DND-41 (cell line): ENCODE measurements around the gene MRNIP.

ENCODE experiments used
- ATAC-seq: fragments of 200-7000 bp; cut with Tn5 transposase; 3 replicates; pipeline ENCODE4 v1.9.1; 2021; ENCODE audit warnings: low read depth; ENCODE audit not compliant: insufficient read depth
- DNase-seq: peaks from one replicate; pipeline ENCODE4 v3.0.0-alpha.2; 2020
- H2AFZ ChIP-seq: 2 replicates; pipeline ENCODE4 v1.6.0; 2012; ENCODE audit warnings: low read depth, low read length
- H3K27ac ChIP-seq: 2 replicates; pipeline ENCODE4 v1.5.1; 2012; ENCODE audit warnings: low read length, inconsistent platforms
- H3K27me3 ChIP-seq: fragments of 200-600 bp; sonication (generic); 2 replicates; pipeline ENCODE4 v1.6.0; 2012; ENCODE audit warnings: low read length, mild to moderate bottlenecking, inconsistent platforms; ENCODE audit not compliant: insufficient read depth, poor library complexity
- H3K36me3 ChIP-seq: 2 replicates; pipeline ENCODE4 v1.5.1; 2012; ENCODE audit warnings: low read length, inconsistent platforms; ENCODE audit not compliant: insufficient read depth
- H3K4me1 ChIP-seq: 2 replicates; pipeline ENCODE4 v1.5.1; 2012; ENCODE audit warnings: mild to moderate bottlenecking, low read length; ENCODE audit not compliant: insufficient read depth
- H3K4me2 ChIP-seq: 2 replicates; pipeline ENCODE4 v1.6.0; 2012; ENCODE audit warnings: mild to moderate bottlenecking, moderate library complexity, low read length, inconsistent platforms; ENCODE audit not compliant: insufficient read depth
- H3K4me3 ChIP-seq, 2 experiments: fragments of 200-600 bp in 1 of 2; shearing (Covaris generic) in 1 of 2; 2 replicates each; pipeline ENCODE4 v1.5.1; 2012 to 2016; ENCODE audit warnings: inconsistent platforms in 2 of 2, low read length in 2 of 2, mild to moderate bottlenecking in 2 of 2, low read depth in 1 of 2, moderate library complexity in 1 of 2
- H3K79me2 ChIP-seq: 2 replicates; pipeline ENCODE4 v1.6.0; 2012; ENCODE audit warnings: low read length, inconsistent platforms; ENCODE audit not compliant: insufficient read depth
- H3K9ac ChIP-seq: 2 replicates; pipeline ENCODE4 v1.6.0; 2012; ENCODE audit warnings: low read depth, mild to moderate bottlenecking, inconsistent platforms, low read length, moderate library complexity
- H3K9me3 ChIP-seq: 2 replicates; pipeline ENCODE4 v1.5.1; 2012; ENCODE audit warnings: low read length, moderate library complexity, mild to moderate bottlenecking, inconsistent platforms; ENCODE audit not compliant: insufficient read depth, severe bottlenecking
- H4K20me1 ChIP-seq: 2 replicates; pipeline ENCODE4 v1.6.0; 2012; ENCODE audit warnings: low read length; ENCODE audit not compliant: insufficient read depth
- CTCF ChIP-seq: IDR thresholded peaks from 2 replicates; pipeline ENCODE4 v1.5.1; 2012; ENCODE audit warnings: borderline replicate concordance, low read length, moderate library complexity, mild to moderate bottlenecking; ENCODE audit not compliant: poor library complexity, severe bottlenecking; ENCODE audit errors: extremely low read depth
- EZH2 ChIP-seq: IDR thresholded peaks from 3 replicates; pipeline ENCODE4 v1.6.1; 2012; ENCODE audit warnings: borderline replicate concordance, low read depth, mild to moderate bottlenecking, moderate library complexity, low read length, inconsistent platforms; ENCODE audit not compliant: severe bottlenecking

Gene MRNIP

GRCh38 chr5:179860301-179860700 lies 1.7 kb upstream of the MRNIP start:
- no peak for DNase-seq
- no peak overlapping the region for H3K9ac ChIP-seq

DNA sequence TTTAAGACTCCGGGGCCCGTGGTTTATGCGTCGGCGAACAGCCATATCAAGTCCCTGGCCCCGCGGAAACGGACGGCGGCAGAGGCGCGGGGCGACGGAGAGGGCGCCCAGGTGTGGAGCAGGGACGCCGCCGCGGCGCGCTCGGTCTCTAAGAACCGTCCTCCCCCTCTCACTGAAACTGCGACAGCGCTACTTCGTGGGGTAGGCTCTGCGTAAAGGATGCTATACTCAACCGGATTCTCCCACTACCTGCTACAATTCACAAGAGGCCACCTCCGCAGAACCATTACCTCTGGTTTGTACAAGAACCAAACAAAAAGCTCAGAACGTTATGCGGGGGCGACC lies 404 bp downstream of the MRNIP start:
- Histone ChIP-seq H2AFZ (peak overlapping the region; percentile 95), H3K27me3 (no peaks in the 10 kb centered on the region), H3K4me1 (peaks cover 31% of the 10 kb centered on the region), H3K79me2 (peaks cover 2% of the 10 kb centered on the region; the same call in 1 of the 2 replicates), H3K9me3 (no peaks in the 10 kb centered on the region), H3K36me3 (peaks cover 11% of the 10 kb centered on the region), H3K27ac (no peak overlapping the region; the same call in 1 of the 2 replicates), H3K9ac (peak overlapping the region; percentile 69), H4K20me1 (no peaks in the 10 kb centered on the region), H3K4me3 (peak overlapping the region; percentile 51 to 74), H3K4me2 (peak overlapping the region; percentile 80)
- peak; percentile 50 for DNase-seq
- TF ChIP-seq CTCF (no peak), EZH2 (no peak)
- peak; percentile 64 for ATAC-seq

More at GRCh38 chr5:179860301-179860700, 1.7 kb upstream of the MRNIP start:
- 0 out of 2 replicates have a peak overlapping the region, but pooled peaks have one; percentile 80 for H3K4me2 ChIP-seq
- no peak overlapping the region for H2AFZ ChIP-seq
- peaks cover 2% of the 10 kb centered on the region; the same call in 1 of the 2 replicates for H3K79me2 ChIP-seq
- H3K4me3 ChIP-seq = no peak overlapping the region
- H4K20me1 ChIP-seq = no peaks in the 10 kb centered on the region
- peaks cover 31% of the 10 kb centered on the region for H3K4me1 ChIP-seq
- H3K9me3 ChIP-seq = no peaks in the 10 kb centered on the region
- H3K27ac ChIP-seq = no peak overlapping the region
- no peak for ATAC-seq
- no peaks in the 10 kb centered on the region for H3K27me3 ChIP-seq
- H3K36me3 ChIP-seq = peaks cover 31% of the 10 kb centered on the region
- TF ChIP-seq CTCF (no peak), EZH2 (no peak)

GRCh38 chr5:179854356-179854755 lies 4.3 kb downstream of the MRNIP start:
- Histone ChIP-seq H3K4me1 (peaks cover 22% of the 10 kb centered on the region), H3K27ac (no peak overlapping the region), H3K4me2 (no peak overlapping the region), H3K79me2 (peaks cover 2% of the 10 kb centered on the region; the same call in 1 of the 2 replicates), H2AFZ (no peak overlapping the region), H4K20me1 (no peaks in the 10 kb centered on the region), H3K9ac (no peak overlapping the region), H3K4me3 (no peak overlapping the region), H3K36me3 (peaks cover 31% of the 10 kb centered on the region), H3K9me3 (no peaks in the 10 kb centered on the region), H3K27me3 (no peaks in the 10 kb centered on the region)
- DNase-seq (no peak), ATAC-seq (no peak)
- TF ChIP-seq EZH2 (no peak), CTCF (no peak)

GRCh38 chr5:179852993-179853547 lies 5.5 kb downstream of the MRNIP start:
- Histone ChIP-seq H3K79me2 (peaks cover 2% of the 10 kb centered on the region; the same call in 1 of the 2 replicates), H2AFZ (no peak overlapping the region), H3K4me3 (no peak overlapping the region), H3K9ac (no peak overlapping the region), H3K4me1 (peaks cover 13% of the 10 kb centered on the region), H3K27ac (no peak overlapping the region), H3K36me3 (peaks cover 40% of the 10 kb centered on the region), H4K20me1 (no peaks in the 10 kb centered on the region), H3K9me3 (no peaks in the 10 kb centered on the region), H3K27me3 (no peaks in the 10 kb centered on the region), H3K4me2 (no peak overlapping the region)
- ATAC-seq (no peak), DNase-seq (no peak)
- TF ChIP-seq CTCF (no peak), EZH2 (no peak)
